ENCODE measurements around the gene GOLGA1.

Gene GOLGA1

DNA sequence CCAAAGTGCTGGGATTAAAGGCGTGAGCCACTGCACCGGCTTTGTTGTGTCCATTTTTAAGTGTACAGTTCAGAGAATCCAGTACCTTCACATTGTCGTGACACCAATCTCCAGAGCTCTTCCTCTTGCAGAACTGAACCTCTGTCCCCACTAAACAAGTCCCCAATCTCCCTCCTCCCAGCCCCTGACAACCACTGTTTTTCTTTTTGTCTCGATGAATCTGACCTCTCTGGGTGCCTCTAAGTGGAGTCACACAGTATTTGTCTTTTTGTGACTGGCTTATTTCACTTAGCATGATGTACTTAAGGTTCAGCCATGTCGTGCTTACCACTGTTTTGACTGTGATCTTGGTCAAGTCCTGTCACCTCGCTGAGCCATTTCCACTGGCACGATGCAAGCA, 86.1 kb downstream of the GOLGA1 start:
- H3K4me3 ChIP-seq (replicated peaks; ENCODE audit: low read depth, low read length): no peak overlapping the region
- TF ChIP-seq, protein P1, sequence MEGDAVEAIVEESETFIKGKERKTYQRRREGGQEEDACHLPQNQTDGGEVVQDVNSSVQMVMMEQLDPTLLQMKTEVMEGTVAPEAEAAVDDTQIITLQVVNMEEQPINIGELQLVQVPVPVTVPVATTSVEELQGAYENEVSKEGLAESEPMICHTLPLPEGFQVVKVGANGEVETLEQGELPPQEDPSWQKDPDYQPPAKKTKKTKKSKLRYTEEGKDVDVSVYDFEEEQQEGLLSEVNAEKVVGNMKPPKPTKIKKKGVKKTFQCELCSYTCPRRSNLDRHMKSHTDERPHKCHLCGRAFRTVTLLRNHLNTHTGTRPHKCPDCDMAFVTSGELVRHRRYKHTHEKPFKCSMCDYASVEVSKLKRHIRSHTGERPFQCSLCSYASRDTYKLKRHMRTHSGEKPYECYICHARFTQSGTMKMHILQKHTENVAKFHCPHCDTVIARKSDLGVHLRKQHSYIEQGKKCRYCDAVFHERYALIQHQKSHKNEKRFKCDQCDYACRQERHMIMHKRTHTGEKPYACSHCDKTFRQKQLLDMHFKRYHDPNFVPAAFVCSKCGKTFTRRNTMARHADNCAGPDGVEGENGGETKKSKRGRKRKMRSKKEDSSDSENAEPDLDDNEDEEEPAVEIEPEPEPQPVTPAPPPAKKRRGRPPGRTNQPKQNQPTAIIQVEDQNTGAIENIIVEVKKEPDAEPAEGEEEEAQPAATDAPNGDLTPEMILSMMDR (IDR thresholded peaks at IDR 0.05; ENCODE audit: low read length, missing control alignments): no peak
- no peak for DNase-seq (ENCODE audit: low read depth)

DNA sequence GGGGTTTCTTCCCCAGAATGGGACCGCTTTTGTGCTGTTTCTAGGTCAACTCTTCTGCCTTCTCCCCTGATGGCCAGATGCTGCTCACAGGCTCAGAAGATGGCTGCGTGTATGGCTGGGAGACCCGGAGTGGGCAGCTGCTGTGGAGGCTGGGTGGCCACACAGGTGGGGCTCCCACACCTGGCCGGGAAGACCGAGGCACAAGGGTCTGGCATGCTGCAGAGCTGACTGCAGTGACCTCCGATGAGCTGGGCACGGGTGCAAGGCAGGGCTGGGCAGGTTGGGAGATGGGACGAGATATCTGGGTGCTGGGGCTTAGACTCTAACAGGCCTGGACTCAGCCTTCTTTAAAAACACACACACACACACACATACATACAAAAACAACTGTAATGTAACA, 86.7 kb downstream of the GOLGA1 start:
- H3K4me3 ChIP-seq (replicated peaks; ENCODE audit: low read depth, low read length): no peak overlapping the region
- no peak for DNase-seq (ENCODE audit: low read depth)
- TF ChIP-seq, protein P1 (IDR thresholded peaks at IDR 0.05; ENCODE audit: low read length, missing control alignments): no peak

DNA sequence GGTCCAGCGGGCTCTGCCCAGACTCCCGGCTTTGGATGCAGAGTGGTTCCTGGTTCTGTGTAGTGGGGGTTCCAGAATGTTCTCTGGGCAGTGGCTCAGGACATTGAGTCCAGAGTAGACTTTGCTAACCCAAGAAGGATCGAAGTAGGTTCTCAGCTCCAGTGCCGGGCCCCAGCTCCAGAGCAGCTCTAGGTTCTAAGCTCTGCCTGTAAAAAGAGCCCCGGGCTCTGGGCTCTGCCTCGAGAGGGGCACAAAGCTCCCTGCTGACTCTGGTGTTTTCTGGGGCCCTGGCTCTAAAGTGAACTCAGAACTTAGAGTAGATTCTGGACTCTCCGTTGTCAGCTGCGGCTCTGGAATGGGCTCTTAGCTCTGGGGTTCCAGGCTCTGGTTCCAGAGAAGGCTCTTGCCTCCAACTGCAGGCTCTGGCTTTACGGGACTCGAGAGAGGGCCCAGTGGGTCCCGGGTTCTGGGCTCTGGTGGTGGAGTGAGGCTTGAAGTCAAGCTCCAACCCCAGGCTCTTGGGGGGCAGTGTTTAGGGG, 87.2 kb downstream of the GOLGA1 start:
- peak overlapping the region; percentile 47 for H3K4me3 ChIP-seq (replicated peaks; ENCODE audit: low read depth, low read length)
- TF ChIP-seq, protein P1 (IDR thresholded peaks at IDR 0.05; ENCODE audit: low read length, missing control alignments): no peak
- DNase-seq (ENCODE audit: low read depth): no peak

DNA sequence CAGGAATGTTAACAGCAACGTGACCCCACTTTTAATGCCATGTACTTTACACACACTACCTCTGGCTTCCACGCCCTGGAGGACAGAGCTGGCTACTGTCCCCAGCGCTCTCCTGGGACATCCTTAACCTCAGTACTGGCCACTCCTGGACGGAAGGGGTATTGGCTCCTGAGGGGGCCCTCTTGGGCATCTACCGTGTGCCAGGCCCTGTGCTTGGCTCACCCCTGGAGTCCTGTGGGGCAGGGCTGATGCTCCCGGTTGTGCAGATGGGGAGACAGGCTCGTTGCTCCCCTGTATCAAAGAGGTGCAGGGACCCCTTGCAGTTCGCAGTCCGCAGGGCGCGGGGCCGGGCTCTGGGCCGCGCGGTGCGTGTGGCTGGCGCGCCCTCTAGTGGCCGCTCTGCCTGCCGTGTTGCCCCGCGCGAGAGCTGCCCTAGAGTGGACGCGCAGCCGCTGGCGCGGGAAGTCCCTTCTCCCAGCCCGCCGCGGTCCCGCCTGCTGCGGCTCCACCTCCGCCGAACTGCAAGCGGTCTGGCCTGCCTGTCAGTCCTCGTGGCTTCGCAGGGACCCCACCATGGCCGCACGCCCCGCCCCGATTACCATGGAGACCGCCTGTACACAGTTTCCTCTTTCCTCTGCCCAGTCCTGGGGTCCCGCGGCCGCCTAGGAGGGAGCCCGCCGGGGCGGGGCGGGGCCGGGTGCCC, 87.9 kb downstream of the GOLGA1 start, which contains the start of gene WDR38:
TSS of gene WDR38 (plus strand) at position 632 of the 703 bp plus-strand sequence. CDS start 72 bp downstream, outside the sequence.
- H3K4me3 ChIP-seq (replicated peaks; ENCODE audit: low read depth, low read length): peak within 1 kb of the TSS; percentile 47
- TF ChIP-seq, protein P1 (IDR thresholded peaks at IDR 0.05; ENCODE audit: low read length, missing control alignments): peak; percentile 73
- DNase-seq (ENCODE audit: low read depth): peak; percentile 67

DNA sequence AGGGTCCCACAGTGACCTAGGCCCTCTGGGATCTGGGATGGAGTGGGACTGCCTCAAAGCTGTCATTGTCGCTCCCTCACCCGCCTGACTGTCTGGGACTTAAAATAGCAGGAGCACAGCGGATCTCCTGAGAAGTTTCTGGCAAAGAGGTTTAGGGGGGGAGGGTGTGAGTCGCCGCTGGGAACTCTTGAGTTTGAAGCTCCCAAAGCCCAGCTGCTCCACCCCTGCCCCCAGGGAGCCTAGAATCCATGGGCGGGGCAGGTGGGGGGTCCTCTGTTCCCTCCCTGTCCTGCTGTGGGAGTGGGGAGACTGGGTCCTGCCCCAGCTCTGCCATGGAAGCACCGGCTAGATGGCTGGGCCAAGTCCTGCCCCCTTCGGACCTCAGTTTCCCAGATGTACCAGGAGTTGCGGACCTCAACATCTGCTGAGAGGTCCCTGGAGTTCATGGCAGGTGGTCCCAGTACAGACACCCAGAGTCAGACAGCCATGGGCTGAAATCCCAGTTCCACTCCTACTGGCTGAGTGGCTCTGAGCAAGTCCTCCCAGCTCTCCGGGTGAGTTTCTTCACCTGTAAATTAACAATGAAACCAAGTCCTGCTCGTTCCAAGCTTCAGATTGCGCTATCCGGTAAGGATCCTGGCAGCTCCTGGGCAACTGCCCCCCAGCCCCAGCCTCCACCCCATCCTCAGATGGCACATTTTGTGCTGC, 88.6 kb downstream of the GOLGA1 start:
- TF ChIP-seq, protein P1 (IDR thresholded peaks at IDR 0.05; ENCODE audit: low read length, missing control alignments): no peak
- no peak overlapping the region for H3K4me3 ChIP-seq (replicated peaks; ENCODE audit: low read depth, low read length)
- DNase-seq (ENCODE audit: low read depth): no peak

DNA sequence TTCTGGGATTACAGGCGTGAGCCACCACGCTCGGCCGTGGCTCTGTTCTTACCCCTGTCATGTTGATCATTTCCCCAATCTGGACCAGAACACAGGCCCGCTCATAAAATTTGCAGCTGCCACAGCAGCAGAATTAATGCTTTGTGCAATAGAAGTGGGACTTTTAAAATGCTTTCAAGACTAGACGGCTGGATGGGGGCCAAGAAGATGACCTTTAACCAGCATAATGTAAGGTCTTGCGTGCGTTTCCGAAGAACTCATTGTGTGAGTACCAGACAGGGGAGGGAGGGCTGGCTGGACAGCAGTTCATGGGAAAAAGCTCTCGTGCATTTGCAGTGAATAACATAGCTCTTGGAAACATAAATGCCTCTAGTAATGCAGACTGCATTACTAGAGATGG, 91.1 kb downstream of the GOLGA1 start:
- DNase-seq (ENCODE audit: low read depth): peak; percentile 93
- TF ChIP-seq, protein P1 (IDR thresholded peaks at IDR 0.05; ENCODE audit: low read length, missing control alignments): no peak
- no peak overlapping the region for H3K4me3 ChIP-seq (replicated peaks; ENCODE audit: low read depth, low read length)

All from fibroblast of pulmonary artery (primary cell).